K562 (cell line): ENCODE measurements around the gene GNB2. TPM values are rescaled to one million over a fixed set of nuclear protein-coding genes. Genes with fewer than 3 reads are reported as not detected.

ENCODE experiments used
- ATAC-seq: fragments of 200-7000 bp; cut with Tn5 transposase; 3 replicates; pipeline ENCODE4 v1.9.1; 2020; ENCODE audit warnings: moderate library complexity
- BruUV-seq: library from RNA; stranded (reverse); fragments of 400-500 nt; replicated peaks from 2 replicates; lab custom pipeline; 2021; lab: Mats Ljungman, UMichigan
- CTCF ChIA-PET: fragments of 300-600 bp; formaldehyde crosslinking; extraction: SDS; loops from one replicate; lab custom pipeline; 2021; ENCODE audit warnings: low intra/inter-chr PET ratio; lab: Yijun Ruan, JAX
- POLR2A ChIA-PET: fragments of 300-600, 350-650 bp; sonication (Branson Sonifier 250); formaldehyde crosslinking; extraction: SDS; loops from one replicate; lab custom pipeline; 2021; ENCODE audit warnings: antibody characterized with exemption, inconsistent platforms; lab: Yijun Ruan, JAX
- DNase-seq, 4 experiments: peaks; one replicate each; pipeline versions ENCODE4 v3.0.0 to v3.0.0-alpha.2; 2011 to 2018; ENCODE audit warnings: low spot score in 3 of 4, mixed read lengths in 3 of 4; ENCODE audit errors: extremely low read depth in 1 of 4
- FAIRE-seq: peaks from 2 replicates; lab custom pipeline; 2011; peaks lifted over from hg19 to GRCh38; lab: Jason Lieb, UNC
- H2AFZ ChIP-seq: 2 replicates; pipeline ENCODE4 v1.6.0; 2011; ENCODE audit warnings: low read depth, low read length, control low read depth, inconsistent platforms
- H3K27ac ChIP-seq: fragments of 200-600 bp; 3 replicates; pipeline ENCODE4 v1.8.0; 2011; ENCODE audit warnings: low read depth, mild to moderate bottlenecking, control low read depth, inconsistent platforms, low read length, moderate library complexity, mixed read lengths; ENCODE audit errors: extremely low read depth
- H3K27me3 ChIP-seq, 2 experiments: fragments of 300-600 bp in 1 of 2; 2 replicates in 1 of 2; 3 replicates in 1 of 2; pipeline versions ENCODE4 v1.6.0 to v1.8.0; 2011; ENCODE audit warnings: inconsistent platforms in 2 of 2, low read length in 2 of 2, mild to moderate bottlenecking in 1 of 2, mixed read lengths in 1 of 2, moderate library complexity in 1 of 2; ENCODE audit not compliant: control insufficient read depth in 2 of 2, insufficient read depth in 2 of 2
- H3K36me3 ChIP-seq: fragments of 300-600 bp; 3 replicates; pipeline ENCODE4 v1.8.0; 2011; ENCODE audit warnings: mild to moderate bottlenecking, low read length, inconsistent platforms; ENCODE audit not compliant: control insufficient read depth, insufficient read depth
- H3K4me1 ChIP-seq, 2 experiments: fragments of 200-600 bp in 1 of 2; replicated peaks in 1 of 2; 2 replicates in 1 of 2; 3 replicates in 1 of 2; pipeline versions ENCODE4 v1.5.1 to v1.8.0; 2011; ENCODE audit warnings: inconsistent platforms in 2 of 2, low read length in 2 of 2, mild to moderate bottlenecking in 1 of 2, mixed read lengths in 1 of 2, moderate library complexity in 1 of 2; ENCODE audit not compliant: control insufficient read depth in 2 of 2, insufficient read depth in 2 of 2
- H3K4me2 ChIP-seq: 2 replicates; pipeline ENCODE4 v1.6.1; 2011; ENCODE audit warnings: low read length, control low read depth, inconsistent platforms, mixed read lengths; ENCODE audit not compliant: insufficient read depth
- H3K4me3 ChIP-seq: fragments of 200-600 bp; sonication (generic), shearing (Covaris generic); 2 replicates; pipeline ENCODE4 v1.5.1; 2016; ENCODE audit warnings: control low read depth, inconsistent platforms
- H3K79me2 ChIP-seq: fragments of 200-600 bp; 3 replicates; pipeline ENCODE4 v1.8.0; 2011; ENCODE audit warnings: low read length, inconsistent platforms; ENCODE audit not compliant: control insufficient read depth, insufficient read depth
- H3K9ac ChIP-seq, 2 experiments: 2 replicates each; pipeline versions ENCODE4 v1.6.0 to v1.6.1; 2011; ENCODE audit warnings: low read depth in 2 of 2, low read length in 2 of 2, control low read depth in 1 of 2, inconsistent platforms in 1 of 2, mild to moderate bottlenecking in 1 of 2, mixed read lengths in 1 of 2; ENCODE audit not compliant: insufficient read depth in 1 of 2
- H3K9me1 ChIP-seq: one replicate; pipeline ENCODE4 v1.6.0; 2011; ENCODE audit warnings: inconsistent platforms, mild to moderate bottlenecking, low read length, moderate library complexity; ENCODE audit not compliant: control insufficient read depth, insufficient read depth
- H3K9me3 ChIP-seq: replicated peaks from 2 replicates; pipeline ENCODE4 v1.5.1; 2011; ENCODE audit warnings: low read depth, low read length, inconsistent platforms; ENCODE audit not compliant: control insufficient read depth, insufficient read depth
- H4K20me1 ChIP-seq: replicated peaks from 2 replicates; pipeline ENCODE4 v1.6.1; 2011; ENCODE audit warnings: low read length, inconsistent platforms, mixed read lengths; ENCODE audit not compliant: control insufficient read depth, insufficient read depth
- CTCF ChIP-seq, 3 experiments: IDR thresholded peaks in 2 of 3; conservative IDR thresholded peaks in 1 of 3; 2 replicates each; pipeline ENCODE4 v1.5.1; 2011 to 2012; ENCODE audit warnings: low read length in 3 of 3, mild to moderate bottlenecking in 3 of 3, control low read depth in 2 of 3, improper control_type of control experiment in 1 of 3, inconsistent platforms in 1 of 3, low read depth in 1 of 3, mixed read lengths in 1 of 3, moderate library complexity in 1 of 3; ENCODE audit not compliant: insufficient read depth in 2 of 3
- E2F1 ChIP-seq: sonication (generic); formaldehyde crosslinking; IDR thresholded peaks from 2 replicates; pipeline ENCODE4 v1.8.1; 2023; ENCODE audit warnings: mild to moderate bottlenecking, missing genetic modification reagents, moderate library complexity
- NFXL1 ChIP-seq: fragments of 450-650 bp; formaldehyde crosslinking; IDR thresholded peaks from 2 replicates; pipeline ENCODE4 v1.4.0; 2021; ENCODE audit warnings: mild to moderate bottlenecking
- PCBP1 ChIP-seq: fragments of 200-400 bp; formaldehyde crosslinking; IDR thresholded peaks from 2 replicates; pipeline ENCODE4 v1.6.1; 2018; ENCODE audit warnings: mild to moderate bottlenecking, low read depth, low read length; ENCODE audit not compliant: poor library complexity, severe bottlenecking
- POLR2G ChIP-seq: fragments of 200-400 bp; formaldehyde crosslinking; IDR thresholded peaks from 2 replicates; pipeline ENCODE4 v1.6.1; 2017; ENCODE audit warnings: low read depth, mild to moderate bottlenecking, antibody characterized with exemption, low read length, moderate library complexity
- RBFOX2 ChIP-seq: fragments of 200-400 bp; formaldehyde crosslinking; IDR thresholded peaks from 2 replicates; pipeline ENCODE4 v1.6.1; 2017; ENCODE audit warnings: low read depth, mild to moderate bottlenecking, low read length, moderate library complexity
- U2AF1 ChIP-seq: fragments of 200-400 bp; formaldehyde crosslinking; optimal IDR thresholded peaks from 2 replicates; pipeline ENCODE3; 2017; ENCODE audit warnings: mild to moderate bottlenecking, low read depth, low read length, moderate library complexity
- USF1 ChIP-seq: sonication (generic); formaldehyde crosslinking; IDR thresholded peaks from 2 replicates; pipeline ENCODE4 v1.9.0; 2022; ENCODE audit warnings: mild to moderate bottlenecking, missing genetic modification reagents
- ZBTB33 ChIP-seq: sonication (generic); formaldehyde crosslinking; IDR thresholded peaks from 2 replicates; pipeline ENCODE4 v1.8.1; 2023; ENCODE audit warnings: mild to moderate bottlenecking, missing genetic modification reagents
- ZNF217 ChIP-seq: sonication (generic); formaldehyde crosslinking; IDR thresholded peaks from 2 replicates; pipeline ENCODE4 v1.8.0; 2022; ENCODE audit warnings: mild to moderate bottlenecking, missing genetic modification reagents
- WGBS: fragments of 100-300 bp; shearing (Covaris generic); methylation state at CpG from one replicate; pipeline ENCODE4 v1.1.6; 2016; ENCODE audit warnings: low coverage, mixed read lengths; ENCODE audit not compliant: insufficient coverage; ENCODE audit errors: missing lambda C conversion rate; 5-methylcytosine and 5-hydroxymethylcytosine counted together
- in situ Hi-C: fragments of 300-500 bp; cut with MboI; formaldehyde crosslinking; loops from 4 replicates; pipeline ENCODE4 v1.15.0; 2018; ENCODE audit warnings: inconsistent platforms, mixed read lengths
- intact Hi-C: fragments of 100-400 bp; cut with micrococcal nuclease; formaldehyde crosslinking; loops from 2 replicates; pipeline ENCODE4 v1.14.2; 2022
- polyA plus RNA-seq, 8 experiments: library from polyadenylated mRNA; depleted of rRNA in 4 of 8; stranded (reverse) in 5 of 8; unstranded in 3 of 8; fragments of >200 nt; fragmentation: Nextera tagmentation in 2 of 8; fragmentation: Illumina TruSeq in 1 of 8; extraction: Ambion mirVana in 2 of 8; extraction: Trizol in 1 of 8; gene quantifications; 2 replicates each; pipeline versions ENCODE4 v1.2.1 to v1.2.3, GENCODE V29; 2011 to 2014; ENCODE audit warnings: inconsistent platforms in 1 of 8, missing spikeins in 1 of 8
- total RNA-seq, 7 experiments: library from RNA; depleted of rRNA in 6 of 7; stranded (reverse); fragments of >200 nt in 6 of 7; fragmentation: Illumina TruSeq in 2 of 7; extraction: Trizol in 2 of 7; gene quantifications; 2 replicates each; pipeline versions ENCODE4 v1.2.1 to v1.2.3, GENCODE V29; 2011 to 2021; ENCODE audit warnings: low replicate concordance in 1 of 7
- TF ChIP-seq, protein P1 (sequence below): fragments of 450-650 bp; IDR thresholded peaks from 2 replicates; pipeline ENCODE4 v1.7.1; 2018; ENCODE audit warnings: mild to moderate bottlenecking, low read depth; ENCODE audit not compliant: partially characterized antibody

The GNB2 gene
- total and polyA plus RNA-seq, 9 of the 15 experiments (the other 6 are each of a cell fraction or from before 2014, with no cell fraction given): 0.65 to 320 (median 104) TPM

- intact Hi-C loops (no loop called here), in situ Hi-C loops (no loop called here)
- WGBS: 97% methylated on average over 40 of the region's 72 CpGs
- Histone ChIP-seq H3K4me2 (no peak overlapping the region), H3K27ac (no peak overlapping the region), H3K9me1 (no peaks in the 10 kb centered on the region), H3K9me3 (no peaks in the 10 kb centered on the region), H3K36me3 (peaks cover 67% of the 10 kb centered on the region), H3K27me3 (no peaks in the 10 kb centered on the region), H4K20me1 (no peaks in the 10 kb centered on the region; the same call in 1 of the 2 replicates), H3K79me2 (peaks cover 23% of the 10 kb centered on the region), H3K4me3 (no peak overlapping the region), H3K4me1 (peaks cover 0 to 14% of the 10 kb centered on the region in 2 experiments; a peak in 2 of 5 replicates), H3K9ac (no peak overlapping the region), H2AFZ (no peak overlapping the region)
- DNase-seq (peak in 1 of 4 experiments; percentile 41), FAIRE-seq (no peak), ATAC-seq (no peak)
- no TSS peak for BruUV-seq
- POLR2A ChIA-PET: interaction anchor here (0.7 to 1.4 kb wide), 2 partner anchors 21 to 382 kb away, joined by 3 to 5 read pairs; partner anchors contain the start of gene MOSPD3
- CTCF ChIA-PET: no interaction called here
- TF ChIP-seq E2F1 (CRISPR knock-in tag) (no peak), PCBP1 (peak; percentile 58), CTCF (IDR thresholded peaks at IDR 0.05 in 2 of 3, conservative IDR thresholded peaks at IDR 0.05 in 1 of 3; ENCODE audit: insufficient read depth in 2 of 3, low read depth in 1 of 3, low read length in 3 of 3) (peak in 2 of 3 experiments; percentile 14 to 21; a peak in 1 of 6 replicates), RBFOX2 (peak; percentile 54), ZNF217 (CRISPR knock-in tag) (no peak), POLR2G (peak; percentile 65), USF1 (no peak), NFXL1 (no peak), ZBTB33 (CRISPR knock-in tag) (peak; percentile 78), U2AF1 (peak; percentile 45)
- TF ChIP-seq, protein P1, sequence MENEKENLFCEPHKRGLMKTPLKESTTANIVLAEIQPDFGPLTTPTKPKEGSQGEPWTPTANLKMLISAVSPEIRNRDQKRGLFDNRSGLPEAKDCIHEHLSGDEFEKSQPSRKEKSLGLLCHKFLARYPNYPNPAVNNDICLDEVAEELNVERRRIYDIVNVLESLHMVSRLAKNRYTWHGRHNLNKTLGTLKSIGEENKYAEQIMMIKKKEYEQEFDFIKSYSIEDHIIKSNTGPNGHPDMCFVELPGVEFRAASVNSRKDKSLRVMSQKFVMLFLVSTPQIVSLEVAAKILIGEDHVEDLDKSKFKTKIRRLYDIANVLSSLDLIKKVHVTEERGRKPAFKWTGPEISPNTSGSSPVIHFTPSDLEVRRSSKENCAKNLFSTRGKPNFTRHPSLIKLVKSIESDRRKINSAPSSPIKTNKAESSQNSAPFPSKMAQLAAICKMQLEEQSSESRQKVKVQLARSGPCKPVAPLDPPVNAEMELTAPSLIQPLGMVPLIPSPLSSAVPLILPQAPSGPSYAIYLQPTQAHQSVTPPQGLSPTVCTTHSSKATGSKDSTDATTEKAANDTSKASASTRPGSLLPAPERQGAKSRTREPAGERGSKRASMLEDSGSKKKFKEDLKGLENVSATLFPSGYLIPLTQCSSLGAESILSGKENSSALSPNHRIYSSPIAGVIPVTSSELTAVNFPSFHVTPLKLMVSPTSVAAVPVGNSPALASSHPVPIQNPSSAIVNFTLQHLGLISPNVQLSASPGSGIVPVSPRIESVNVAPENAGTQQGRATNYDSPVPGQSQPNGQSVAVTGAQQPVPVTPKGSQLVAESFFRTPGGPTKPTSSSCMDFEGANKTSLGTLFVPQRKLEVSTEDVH: no peak
These were observed 40.4 kb upstream of the GNB2 start for GRCh38 chr7:100632951-100633717.
